SH-SY5Y (cell line): Measurements from ENCODE around the gene ZNF155.

ENCODE experiments used
- GATA2 ChIP-seq: IDR thresholded peaks from 2 replicates; pipeline ENCODE4 v1.6.1; 2011; ENCODE audit warnings: mild to moderate bottlenecking, low read depth, low read length
- GATA3 ChIP-seq: IDR thresholded peaks from 2 replicates; pipeline ENCODE4 v1.6.1; 2011; ENCODE audit warnings: low read depth, mild to moderate bottlenecking, low read length, moderate library complexity

DNA sequence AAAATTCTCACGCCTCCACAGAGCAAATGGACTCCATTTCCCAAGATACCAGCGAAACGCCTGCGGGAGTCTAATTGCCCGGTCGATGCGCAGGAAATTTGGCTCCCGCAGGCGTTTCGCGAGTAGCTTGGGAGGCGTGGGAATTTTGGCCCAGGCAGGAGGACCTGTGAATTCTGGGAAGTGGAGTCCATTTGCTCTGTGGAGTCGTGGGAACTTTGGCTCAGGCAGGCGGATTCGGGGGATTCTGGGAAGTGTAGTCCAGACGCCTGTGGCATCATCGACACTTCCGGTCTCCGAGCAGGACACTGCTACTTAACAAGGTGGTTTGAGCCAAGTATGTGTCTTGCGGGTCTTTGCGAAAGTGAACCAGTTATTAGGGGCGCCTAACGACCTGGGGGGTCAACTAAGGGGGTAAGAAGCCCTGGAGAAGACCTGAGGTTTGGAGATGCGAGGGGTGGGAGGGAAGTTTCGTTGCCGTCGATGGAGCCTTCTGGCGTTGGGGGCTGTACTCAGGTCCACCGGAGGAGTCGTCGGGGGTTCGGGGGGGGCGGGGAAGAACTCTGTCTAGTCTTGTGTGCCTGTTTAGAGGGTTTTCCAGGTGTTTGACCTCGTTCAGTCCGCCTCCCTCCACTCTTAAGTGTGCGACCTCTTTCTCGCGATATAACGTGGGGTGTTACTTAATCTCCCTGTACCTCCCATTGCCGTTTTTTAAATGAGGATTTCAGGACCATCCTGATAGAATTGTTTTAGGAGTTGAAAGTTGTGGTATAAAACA is at the start of gene ZNF155:
- no peak for TF ChIP-seq GATA2
- no peak for TF ChIP-seq GATA3
